GM23248 (cell line): ENCODE results near the gene NUDCD2. TPM values are rescaled to one million over a fixed set of nuclear protein-coding genes. Genes with fewer than 3 reads are reported as not detected.
"Not testable (repeated sequence)": the region's sequence is repeated elsewhere in the genome, so short reads cannot be mapped to it uniquely, and the experiment has no call there.

Experiments
- DNase-seq: peaks from one replicate; pipeline ENCODE4 v3.0.0-alpha.2; 2015
- H2AFZ ChIP-seq: fragments of 200-600 bp; sonication (generic); 2 replicates; pipeline ENCODE4 v1.6.1; 2016; ENCODE audit warnings: antibody characterized with exemption
- H3F3A ChIP-seq: fragments of 200-600 bp; sonication (generic); 2 replicates; pipeline ENCODE4 v1.6.1; 2016; ENCODE audit warnings: mild to moderate bottlenecking, antibody characterized with exemption, mixed run types; ENCODE audit not compliant: insufficient read depth
- H3K27ac ChIP-seq: fragments of 200-600 bp; sonication (generic); 2 replicates; pipeline ENCODE4 v1.5.1; 2016; ENCODE audit warnings: mild to moderate bottlenecking
- H3K27me3 ChIP-seq: fragments of 200-600 bp; sonication (generic); replicated peaks from 2 replicates; pipeline ENCODE4 v1.6.1; 2016; ENCODE audit warnings: mild to moderate bottlenecking; ENCODE audit not compliant: insufficient read depth
- H3K36me3 ChIP-seq: fragments of 200-600 bp; sonication (generic); 2 replicates; pipeline ENCODE4 v1.6.1; 2016; ENCODE audit warnings: low read depth, mild to moderate bottlenecking
- H3K4me1 ChIP-seq: fragments of 200-600 bp; sonication (generic); 2 replicates; pipeline ENCODE4 v1.6.1; 2016; ENCODE audit warnings: mild to moderate bottlenecking; ENCODE audit not compliant: insufficient read depth
- H3K4me2 ChIP-seq: fragments of 200-600 bp; sonication (generic); one replicate; pipeline ENCODE4 v1.6.1; 2016; ENCODE audit warnings: mild to moderate bottlenecking; ENCODE audit not compliant: unreplicated experiment
- H3K4me3 ChIP-seq: fragments of 200-600 bp; sonication (generic); 2 replicates; pipeline ENCODE4 v1.5.1; 2016; ENCODE audit warnings: mild to moderate bottlenecking
- H3K79me2 ChIP-seq: fragments of 200-600 bp; sonication (generic); 2 replicates; pipeline ENCODE4 v1.6.1; 2016; ENCODE audit warnings: mild to moderate bottlenecking; ENCODE audit not compliant: insufficient read depth
- H3K9ac ChIP-seq: fragments of 200-600 bp; sonication (generic); 2 replicates; pipeline ENCODE4 v1.6.1; 2016; ENCODE audit warnings: mild to moderate bottlenecking
- H3K9me2 ChIP-seq: fragments of 200-600 bp; sonication (generic); 2 replicates; pipeline ENCODE4 v1.6.1; 2016; ENCODE audit warnings: mixed run types, mild to moderate bottlenecking, moderate library complexity; ENCODE audit not compliant: insufficient read depth
- H3K9me3 ChIP-seq: fragments of 200-600 bp; sonication (generic); one replicate; pipeline ENCODE4 v1.6.1; 2017; ENCODE audit warnings: low read depth
- H4K20me1 ChIP-seq: fragments of 200-600 bp; sonication (generic); 2 replicates; pipeline ENCODE4 v1.6.0; 2016; ENCODE audit not compliant: insufficient read depth
- EZH2 ChIP-seq: fragments of 200-600 bp; sonication (generic); IDR thresholded peaks from 2 replicates; pipeline ENCODE4 v1.6.1; 2018; ENCODE audit warnings: antibody characterized with exemption, mild to moderate bottlenecking; ENCODE audit not compliant: insufficient read depth, poor library complexity, severe bottlenecking
- EZH2phosphoT487 ChIP-seq: fragments of 200-600 bp; sonication (generic); IDR thresholded peaks from 2 replicates; pipeline ENCODE4 v1.6.1; 2018; ENCODE audit warnings: antibody characterized with exemption, moderate library complexity, mild to moderate bottlenecking, low read depth; ENCODE audit not compliant: insufficient read depth
- WGBS, 2 experiments: methylation state at CpG; one replicate each; pipeline ENCODE4 v1.1.6; 2015 to 2017; ENCODE audit warnings: low lambda C conversion rate in 2 of 2, low coverage in 1 of 2; ENCODE audit errors: missing lambda C conversion rate in 2 of 2; 5-methylcytosine and 5-hydroxymethylcytosine counted together
- in situ Hi-C: fragments of 300-500 bp; cut with MboI; formaldehyde crosslinking; loops from 2 replicates; pipeline ENCODE4 v1.15.0; 2020
- polyA plus RNA-seq: library from polyadenylated mRNA; unstranded; fragments of >200 nt; fragmentation: Nextera tagmentation; extraction: Ambion mirVana; gene quantifications from 2 replicates; pipeline ENCODE4 v1.2.1, GENCODE V29; 2016
- total RNA-seq: library from RNA; depleted of rRNA; stranded (reverse); fragments of >200 nt; shearing (Covaris generic); gene quantifications from 2 replicates; pipeline ENCODE4 v1.2.3, GENCODE V29; 2014

The NUDCD2 gene
- total and polyA plus RNA-seq, 2 experiments from 2014 or later = 2.7 to 57.8 TPM

DNA sequence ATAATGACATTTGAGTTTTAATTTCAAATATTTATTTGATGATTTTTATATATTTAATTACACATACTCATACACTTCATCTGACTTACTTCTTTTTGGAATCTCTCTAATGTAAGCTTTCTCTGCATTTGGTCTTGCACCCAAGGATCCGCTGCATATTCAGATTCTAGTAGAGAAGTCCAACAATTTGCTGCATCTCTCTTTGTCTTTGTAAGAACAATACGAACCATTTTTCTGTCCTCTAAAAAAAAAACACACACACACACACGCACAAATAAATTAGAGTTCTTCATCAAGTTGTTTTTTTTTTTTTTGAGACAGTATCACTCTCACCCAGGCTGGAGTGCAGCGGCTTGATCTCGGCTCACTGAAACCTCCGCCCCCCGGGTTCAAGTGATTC is 3.1 kb downstream of the NUDCD2 start:
- H3K9me3 ChIP-seq = no peaks in the 10 kb centered on the region
- H3K79me2 ChIP-seq = peaks cover 38% of the 10 kb centered on the region
- WGBS, 2 experiments = 96 to 97% methylated on average over 7 of the region's 7 CpGs
- H3F3A ChIP-seq = peaks cover 36% of the 10 kb centered on the region
- H3K4me3 ChIP-seq = no peak overlapping the region
- no peaks in the 10 kb centered on the region for H3K9me2 ChIP-seq
- DNase-seq = no peak
- H3K9ac ChIP-seq = no peak overlapping the region
- H3K4me1 ChIP-seq = peaks cover 15% of the 10 kb centered on the region
- no peak overlapping the region for H3K27ac ChIP-seq
- H2AFZ ChIP-seq = no peak overlapping the region
- TF ChIP-seq EZH2phosphoT487 (no peak), EZH2 (no peak)
- no peaks in the 10 kb centered on the region for H3K36me3 ChIP-seq
- no peaks in the 10 kb centered on the region for H4K20me1 ChIP-seq
- in situ Hi-C loops = no loop called here
- no peak overlapping the region for H3K4me2 ChIP-seq
- no peaks in the 10 kb centered on the region for H3K27me3 ChIP-seq

DNA sequence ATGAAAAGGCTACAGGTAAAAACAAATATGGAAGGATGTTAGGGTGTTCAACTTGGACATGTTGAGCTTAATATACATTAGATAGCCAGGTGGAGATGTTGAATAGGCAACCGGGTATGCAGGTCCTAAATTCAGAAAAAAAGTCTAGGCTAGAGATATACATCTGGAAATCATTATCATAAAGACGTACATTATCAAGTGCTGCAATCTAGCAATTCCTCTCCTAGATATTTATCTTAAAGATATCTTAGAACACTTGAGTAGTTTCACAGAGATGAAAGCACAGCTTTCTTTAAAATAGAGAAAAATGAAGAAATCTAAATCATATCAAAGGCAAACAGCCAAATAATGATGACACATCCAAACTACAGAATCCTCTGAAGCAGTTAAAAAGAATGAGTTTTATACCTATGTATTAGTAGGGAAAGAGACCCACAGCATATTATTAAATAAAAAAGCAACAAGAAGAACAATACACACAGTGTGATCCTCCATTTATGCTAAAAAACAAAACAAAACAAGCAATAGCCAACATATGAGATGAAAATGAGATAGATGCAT is 3.8 kb downstream of the NUDCD2 start:
- H3F3A ChIP-seq = peaks cover 33% of the 10 kb centered on the region
- no peak overlapping the region for H3K4me2 ChIP-seq
- in situ Hi-C loops = no loop called here
- no peak for DNase-seq
- WGBS, 2 experiments = 66 to 69% methylated on average over 2 of the region's 2 CpGs
- no peaks in the 10 kb centered on the region for H3K9me2 ChIP-seq
- H3K9ac ChIP-seq = no peak overlapping the region
- H2AFZ ChIP-seq = no peak overlapping the region
- peaks cover 15% of the 10 kb centered on the region for H3K4me1 ChIP-seq
- H3K9me3 ChIP-seq = no peaks in the 10 kb centered on the region
- no peak overlapping the region for H3K27ac ChIP-seq
- no peak for TF ChIP-seq EZH2phosphoT487
- no peak for TF ChIP-seq EZH2
- H4K20me1 ChIP-seq = no peaks in the 10 kb centered on the region
- H3K27me3 ChIP-seq = no peaks in the 10 kb centered on the region
- H3K4me3 ChIP-seq = no peak overlapping the region
- H3K36me3 ChIP-seq = no peaks in the 10 kb centered on the region
- peaks cover 38% of the 10 kb centered on the region for H3K79me2 ChIP-seq

DNA sequence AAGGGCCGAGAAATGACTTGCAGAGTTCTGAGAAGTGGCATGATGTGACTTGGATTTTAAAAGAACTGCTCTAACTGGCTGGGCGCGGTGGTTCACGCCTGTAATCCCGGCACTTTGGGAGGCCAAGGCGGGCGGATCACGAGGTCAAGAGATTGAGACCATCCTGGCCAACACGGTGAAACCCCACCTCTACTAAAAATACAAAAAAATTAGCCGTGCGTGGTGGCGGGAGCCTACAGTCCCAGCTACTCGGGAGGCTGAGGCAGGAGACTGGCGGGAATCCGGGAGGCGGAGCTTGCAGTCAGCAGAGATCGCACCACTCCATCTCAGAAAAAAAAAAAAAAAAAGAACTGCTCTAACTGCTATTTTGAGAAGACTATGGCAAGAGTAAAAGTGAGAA is 4.5 kb downstream of the NUDCD2 start:
- Histone ChIP-seq H3K4me1 (peaks cover 15% of the 10 kb centered on the region), H3F3A (peaks cover 35% of the 10 kb centered on the region), H3K79me2 (peaks cover 38% of the 10 kb centered on the region)
- H3K4me3 ChIP-seq, H3K4me2 ChIP-seq, H4K20me1 ChIP-seq, H3K27me3 ChIP-seq, in situ Hi-C loops, H3K27ac ChIP-seq, DNase-seq, H3K9me2 ChIP-seq, H3K36me3 ChIP-seq, H3K9me3 ChIP-seq, H3K9ac ChIP-seq, H2AFZ ChIP-seq: not testable (repeated sequence)
- 94 to 95% methylated on average over 16 to 17 of the region's 17 CpGs for WGBS, 2 experiments

DNA sequence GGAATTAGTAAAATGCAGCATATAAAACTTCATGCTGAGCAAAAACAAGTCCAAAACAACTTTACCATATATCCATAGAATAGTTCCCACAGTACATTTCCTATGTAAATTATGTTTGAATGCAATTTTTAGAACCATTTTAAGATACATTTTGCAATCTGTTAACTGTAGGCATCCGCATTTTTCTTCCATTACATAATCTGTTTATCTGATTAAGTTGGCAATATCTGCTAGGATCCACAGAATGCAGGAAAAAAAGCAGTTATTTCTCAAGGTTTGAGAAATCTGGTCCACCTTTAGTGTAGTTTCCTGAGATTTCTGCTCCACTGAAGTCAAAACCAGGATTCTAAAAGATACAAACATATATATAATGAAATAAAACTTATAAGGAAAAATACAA is 6.2 kb downstream of the NUDCD2 start:
- 56 to 68% methylated on average over 1 of the region's 1 CpG for WGBS, 2 experiments
- H3F3A ChIP-seq = peaks cover 49% of the 10 kb centered on the region
- no peak for TF ChIP-seq EZH2
- no peak for TF ChIP-seq EZH2phosphoT487

DNA sequence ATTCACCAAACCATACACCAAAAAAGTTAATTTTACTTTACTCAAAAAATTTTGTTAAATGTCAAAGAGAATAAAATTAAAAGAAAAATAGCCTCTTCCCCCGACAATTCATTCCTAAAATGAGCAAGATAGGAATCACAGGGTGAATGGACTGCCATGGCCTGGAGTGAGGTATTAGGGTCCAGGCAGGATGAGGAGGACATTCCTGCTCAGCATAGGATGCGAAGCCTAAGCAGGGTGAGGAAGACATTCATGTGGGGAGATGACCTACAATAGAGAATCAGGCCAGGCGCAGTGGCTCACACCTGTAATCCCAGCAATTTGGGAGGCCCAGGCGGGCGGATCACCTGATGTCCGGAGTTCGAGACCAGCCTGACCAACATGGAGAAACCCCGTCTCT is 8.4 kb downstream of the NUDCD2 start:
- Histone ChIP-seq H3K4me2 (no peak overlapping the region), H3K27ac (no peak overlapping the region), H3F3A (peaks cover 70% of the 10 kb centered on the region), H3K27me3 (no peaks in the 10 kb centered on the region), H4K20me1 (no peaks in the 10 kb centered on the region), H3K9ac (no peak overlapping the region), H3K36me3 (peaks cover 31% of the 10 kb centered on the region), H2AFZ (no peak overlapping the region), H3K79me2 (0 out of 2 replicates have a peak, but pooled peaks cover 5% of the 10 kb centered on the region), H3K9me2 (no peaks in the 10 kb centered on the region), H3K9me3 (no peaks in the 10 kb centered on the region), H3K4me3 (no peak overlapping the region), H3K4me1 (peaks cover 6% of the 10 kb centered on the region)
- TF ChIP-seq EZH2phosphoT487 = no peak
- no peak for TF ChIP-seq EZH2
- in situ Hi-C loops = no loop called here
- 96 to 98% methylated on average over 8 of the region's 8 CpGs for WGBS, 2 experiments
- DNase-seq = no peak

More for the DNA sequence above, 6.2 kb downstream of the NUDCD2 start:
- Histone ChIP-seq H3K9me3 (no peaks in the 10 kb centered on the region), H3K4me3 (no peak overlapping the region), H3K27me3 (no peaks in the 10 kb centered on the region), H4K20me1 (no peaks in the 10 kb centered on the region), H2AFZ (no peak overlapping the region), H3K4me1 (peaks cover 11% of the 10 kb centered on the region), H3K79me2 (peaks cover 27% of the 10 kb centered on the region), H3K4me2 (peak overlapping the region; percentile 18), H3K9me2 (no peaks in the 10 kb centered on the region), H3K9ac (no peak overlapping the region), H3K36me3 (peaks cover 9% of the 10 kb centered on the region), H3K27ac (no peak overlapping the region)
- peak; percentile 64 for DNase-seq
- in situ Hi-C loops = no loop called here
